Lung (tissue), 12 donors: Measurements from ENCODE around the gene C6. TPM values are rescaled to one million over a fixed set of nuclear protein-coding genes. Genes with fewer than 3 reads are reported as not detected.

Experiments used
- ATAC-seq: fragments of 200-7000 bp; cut with Tn5 transposase; one replicate; pipeline ENCODE4 v1.9.1; 2020; ENCODE audit warnings: moderate number of reproducible peaks; ENCODE audit not compliant: insufficient read depth, low FRiP score
- DNase-seq, 3 donors: peaks; one replicate each; pipeline ENCODE4 v3.0.0-alpha.2; 2013 to 2017
- H3K27ac ChIP-seq, 2 donors: one replicate each; pipeline ENCODE4 v1.5.1; 2013; ENCODE audit warnings: mild to moderate bottlenecking in 2 of 2, moderate library complexity in 2 of 2, control low read depth in 1 of 2, inconsistent platforms in 1 of 2, low read depth in 1 of 2, low read length in 1 of 2
- H3K27me3 ChIP-seq, 3 donors: one replicate each; pipeline ENCODE4 v1.5.1; 2013; ENCODE audit warnings: low read length in 2 of 3; ENCODE audit not compliant: control insufficient read depth in 3 of 3, insufficient read depth in 3 of 3
- H3K36me3 ChIP-seq, 4 donors: one replicate each; pipeline ENCODE4 v1.5.1; 2013; ENCODE audit warnings: low read length in 4 of 4, mild to moderate bottlenecking in 1 of 4, moderate library complexity in 1 of 4; ENCODE audit not compliant: control insufficient read depth in 4 of 4, insufficient read depth in 4 of 4
- H3K4me1 ChIP-seq, 5 donors: one replicate each; pipeline ENCODE4 v1.5.1; 2013; ENCODE audit warnings: low read length in 5 of 5, mild to moderate bottlenecking in 2 of 5, moderate library complexity in 1 of 5; ENCODE audit not compliant: control insufficient read depth in 5 of 5, insufficient read depth in 5 of 5
- H3K4me3 ChIP-seq: one replicate; pipeline ENCODE4 v1.5.1; 2013; ENCODE audit warnings: mild to moderate bottlenecking, control low read depth, moderate library complexity
- H3K9ac ChIP-seq, 2 donors: one replicate each; pipeline ENCODE4 v1.5.1; 2013; ENCODE audit warnings: low read length in 2 of 2, control low read depth in 1 of 2; ENCODE audit not compliant: insufficient read depth in 1 of 2
- H3K9me3 ChIP-seq, 4 donors: one replicate each; pipeline ENCODE4 v1.5.1; 2013; ENCODE audit warnings: low read length in 3 of 4, mild to moderate bottlenecking in 1 of 4, moderate library complexity in 1 of 4; ENCODE audit not compliant: control insufficient read depth in 4 of 4, insufficient read depth in 3 of 4
- CTCF ChIP-seq: IDR thresholded peaks from 2 replicates; pipeline ENCODE4 v1.5.1; 2012; ENCODE audit warnings: mild to moderate bottlenecking; ENCODE audit errors: control extremely low read depth, extremely low read depth
- WGBS, 2 donors: extraction: QIAGEN DNeasy Blood & Tissue Kit; methylation state at CpG; one replicate each; pipeline ENCODE4 v1.1.7; 2013; 5-methylcytosine and 5-hydroxymethylcytosine counted together
- polyA plus RNA-seq, 2 donors: library from polyadenylated mRNA; stranded (reverse); fragments of 200-250 nt; gene quantifications; one replicate each; pipeline ENCODE4 v1.2.1, GENCODE V29; 2013
- total RNA-seq, 2 donors: library from RNA; depleted of rRNA in 1 of 2; stranded (reverse); fragments of >200 nt in 1 of 2; gene quantifications; one replicate each; pipeline ENCODE4 v1.2.1, GENCODE V29; 2014 to 2021
- donor health status: control.
- donor health status: control.
- donor health status: Bipolar disorder and iron deficiency.
- donor health status: healthy.
- donor health status: DM: yes; HTN: yes; CAD: no.

C6 gene
- total and polyA plus RNA-seq, 4 donors: 1.7 to 33.0 (median 12.5) TPM

- Histone ChIP-seq H3K4me3 (no peak overlapping the region), H3K4me1 (peaks cover 0 to 10% (median 0%) of the 10 kb centered on the region in 5 donors), H3K36me3 (no peaks in the 10 kb centered on the region), H3K27me3 (no peaks in the 10 kb centered on the region), H3K9ac (no peak overlapping the region), H3K27ac (no peak overlapping the region), H3K9me3 (no peaks in the 10 kb centered on the region)
- ATAC-seq (no peak), DNase-seq (peak in 2 of 3 donors; percentile 4 to 38)
- no peak for TF ChIP-seq CTCF
Observed at GRCh38 chr5:41182666-41183065, 30.7 kb downstream of the C6 start.

- H3K4me3 ChIP-seq: no peak overlapping the region
- H3K9ac ChIP-seq: no peak overlapping the region
- H3K4me1 ChIP-seq: peaks cover 0 to 10% (median 0%) of the 10 kb centered on the region in 5 donors
- H3K9me3 ChIP-seq: no peaks in the 10 kb centered on the region
- 62 to 68% methylated on average over 5 of the region's 5 CpGs for WGBS, 2 donors
- no peak for DNase-seq
- H3K27me3 ChIP-seq: no peaks in the 10 kb centered on the region
- H3K36me3 ChIP-seq: no peaks in the 10 kb centered on the region
- no peak for ATAC-seq
- TF ChIP-seq CTCF: no peak
- no peak overlapping the region for H3K27ac ChIP-seq
Observed at GRCh38 chr5:41181691-41182564, 31.4 kb downstream of the C6 start.

GRCh38 chr5:41176952-41177351 lies 36.4 kb downstream of the C6 start:
- H3K36me3 ChIP-seq: no peaks in the 10 kb centered on the region
- DNase-seq: peak in 2 of 3 donors; percentile 21 to 42
- H3K27ac ChIP-seq: no peak overlapping the region
- WGBS, 2 donors: 60 to 80% methylated on average over 3 of the region's 3 CpGs
- peaks cover 0 to 4% (median 0%) of the 10 kb centered on the region in 5 donors for H3K4me1 ChIP-seq
- ATAC-seq: no peak
- TF ChIP-seq CTCF: no peak
- H3K9me3 ChIP-seq: no peaks in the 10 kb centered on the region
- H3K27me3 ChIP-seq: no peaks in the 10 kb centered on the region
- H3K9ac ChIP-seq: no peak overlapping the region
- no peak overlapping the region for H3K4me3 ChIP-seq
